ENCODE data around the gene SYT3. TPM values are rescaled to one million over a fixed set of nuclear protein-coding genes. Genes with fewer than 3 reads are reported as not detected.
"Not testable (repeated sequence)": the region's sequence is repeated elsewhere in the genome, so short reads cannot be mapped to it uniquely, and the experiment has no call there.

The SYT3 gene
- total and polyA plus RNA-seq, 7 donors, result under 0.01 to 0.66 (median 0.37) TPM; not detected in 1

GRCh38 chr19:50590191-50590590 is 49.5 kb downstream of the SYT3 start:
- H3K9me3 ChIP-seq, result no peaks in the 10 kb centered on the region
- intact Hi-C loops (cut with DNase I), result no loop called here
- H3K27ac ChIP-seq, result no peak overlapping the region
- no peaks in the 10 kb centered on the region for H3K36me3 ChIP-seq
- no peaks in the 10 kb centered on the region for H3K4me1 ChIP-seq
- peaks cover 0 to 11% (median 0%) of the 10 kb centered on the region in 3 donors for H3K27me3 ChIP-seq
- 72 to 87% methylated on average over 3 of the region's 3 CpGs for WGBS, 2 donors
- DNase-seq, result no peak
- TF ChIP-seq EP300 (IDR thresholded peaks at IDR 0.05), result no peak
- TF ChIP-seq POLR2AphosphoS5 (IDR thresholded peaks at IDR 0.05), result no peak
- TF ChIP-seq CTCF (IDR thresholded peaks at IDR 0.05), result no peak
- no peak for TF ChIP-seq POLR2A (IDR thresholded peaks at IDR 0.05)
- no peak overlapping the region for H3K4me3 ChIP-seq

DNA sequence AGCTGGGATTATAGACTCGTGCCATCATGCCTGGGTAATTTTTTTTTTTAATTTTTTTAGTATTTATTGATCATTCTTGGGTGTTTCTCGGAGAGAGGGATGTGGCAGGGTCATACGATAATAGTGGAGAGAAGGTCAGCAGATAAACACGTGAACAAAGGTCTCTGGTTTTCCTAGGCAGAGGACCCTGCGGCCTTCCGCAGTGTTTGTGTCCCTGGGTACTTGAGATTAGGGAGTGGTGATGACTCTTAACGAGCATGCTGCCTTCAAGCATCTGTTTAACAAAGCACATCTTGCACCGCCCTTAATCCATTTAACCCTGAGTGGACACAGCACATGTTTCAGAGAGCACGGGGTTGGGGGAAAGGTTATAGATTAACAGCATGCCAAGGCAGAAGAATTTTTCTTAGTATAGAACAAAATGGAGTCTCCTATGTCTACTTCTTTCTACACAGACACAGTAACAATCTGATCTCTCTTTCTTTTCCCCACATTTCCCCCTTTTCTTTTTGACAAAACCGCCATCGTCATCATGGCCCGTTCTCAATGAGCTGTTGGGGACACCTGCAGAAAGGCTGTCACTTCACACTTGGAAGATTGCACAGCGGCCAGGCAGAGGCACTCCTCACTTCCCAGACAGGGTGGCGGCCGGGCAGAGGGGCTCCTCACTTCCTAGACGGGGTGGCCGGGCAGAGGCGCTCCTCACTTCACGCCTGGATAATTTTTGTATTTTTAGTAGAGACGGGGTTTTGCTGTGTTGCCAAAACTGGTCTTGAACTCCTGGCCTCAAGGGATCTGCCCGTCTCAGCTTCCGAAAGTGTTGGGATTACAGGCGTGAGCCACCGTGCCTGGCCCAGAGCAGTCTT is 57.7 kb downstream of the SYT3 start:
- intact Hi-C loops (cut with DNase I); H3K9me3 ChIP-seq; H3K4me1 ChIP-seq; H3K36me3 ChIP-seq; H3K4me3 ChIP-seq; H3K27ac ChIP-seq; DNase-seq: not testable (repeated sequence)
- H3K27me3 ChIP-seq, result peaks cover 0 to 15% (median 0%) of the 10 kb centered on the region in 3 donors
- 74 to 79% methylated on average over 23 of the region's 24 CpGs for WGBS, 2 donors

DNA sequence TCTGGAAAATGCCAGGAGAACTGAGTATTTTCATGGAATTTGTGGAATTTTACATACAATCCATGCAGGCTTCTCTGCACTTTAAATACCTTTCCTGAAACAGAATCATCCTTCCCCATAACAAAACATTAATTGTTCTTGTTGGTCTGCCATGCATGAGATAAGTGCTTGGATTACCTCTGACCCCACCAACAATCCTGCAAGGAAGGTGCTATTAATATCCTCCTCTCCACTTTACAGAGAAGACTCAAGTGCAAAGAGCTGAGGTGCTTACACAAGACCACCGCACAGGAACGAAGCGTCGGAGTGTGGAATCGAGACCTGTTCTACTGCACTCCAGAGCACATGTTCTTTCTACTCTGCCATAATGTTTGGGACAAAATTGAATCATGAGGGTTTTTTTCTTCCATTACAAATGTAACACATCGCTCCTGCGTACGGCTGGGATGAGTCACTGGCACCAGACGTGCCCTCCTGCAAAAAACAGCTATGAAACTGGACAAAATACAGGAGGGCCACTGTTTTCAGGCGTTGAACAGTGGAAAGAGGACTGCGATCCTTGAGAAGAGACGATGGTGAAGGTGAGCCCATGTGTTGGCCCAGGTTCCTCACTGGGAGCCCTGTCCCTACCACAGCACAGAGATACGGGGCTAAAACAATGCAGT is 58.6 kb downstream of the SYT3 start:
- no peak for TF ChIP-seq POLR2A (IDR thresholded peaks at IDR 0.05)
- no peaks in the 10 kb centered on the region for H3K4me1 ChIP-seq
- peaks cover 0 to 9% (median 0%) of the 10 kb centered on the region in 3 donors for H3K27me3 ChIP-seq
- WGBS, 2 donors, result 84 to 87% methylated on average over 13 of the region's 13 CpGs
- H3K36me3 ChIP-seq, result no peaks in the 10 kb centered on the region
- no peak for DNase-seq
- no peak overlapping the region for H3K27ac ChIP-seq
- intact Hi-C loops (cut with DNase I), result no loop called here
- no peak overlapping the region for H3K4me3 ChIP-seq
- no peaks in the 10 kb centered on the region for H3K9me3 ChIP-seq

DNA sequence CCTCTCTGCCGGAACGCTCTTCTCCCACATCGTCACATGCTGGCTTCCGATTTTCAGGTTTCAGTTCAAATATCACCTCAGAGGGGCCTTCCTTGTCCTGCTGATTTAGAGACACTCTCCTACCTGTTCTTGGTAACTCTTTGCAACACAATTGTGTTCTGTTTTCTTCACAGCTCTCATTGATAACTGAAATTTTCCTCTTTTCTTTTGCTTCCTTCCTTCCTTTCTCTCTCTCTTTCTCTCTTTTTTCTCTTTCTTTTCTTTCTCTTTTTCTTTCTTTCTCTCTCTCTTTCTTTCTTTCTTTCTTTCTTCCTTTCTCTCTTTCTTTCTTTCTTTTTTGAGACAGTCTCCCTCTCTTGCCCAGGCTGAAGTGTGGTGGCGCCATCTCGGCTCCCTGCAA is 59.4 kb downstream of the SYT3 start:
- Histone ChIP-seq H3K4me1 (no peaks in the 10 kb centered on the region), H3K4me3 (no peak overlapping the region), H3K9me3 (no peaks in the 10 kb centered on the region), H3K36me3 (no peaks in the 10 kb centered on the region), H3K27me3 (peaks cover 0 to 7% (median 0%) of the 10 kb centered on the region in 3 donors), H3K27ac (no peak overlapping the region)
- WGBS, 2 donors, result 90 to 94% methylated on average over 6 of the region's 6 CpGs
- no peak for DNase-seq
- intact Hi-C loops (cut with DNase I), result no loop called here
- TF ChIP-seq POLR2AphosphoS5 (IDR thresholded peaks at IDR 0.05) (no peak), EP300 (IDR thresholded peaks at IDR 0.05) (no peak), CTCF (IDR thresholded peaks at IDR 0.05) (no peak), POLR2A (IDR thresholded peaks at IDR 0.05) (no peak)

DNA sequence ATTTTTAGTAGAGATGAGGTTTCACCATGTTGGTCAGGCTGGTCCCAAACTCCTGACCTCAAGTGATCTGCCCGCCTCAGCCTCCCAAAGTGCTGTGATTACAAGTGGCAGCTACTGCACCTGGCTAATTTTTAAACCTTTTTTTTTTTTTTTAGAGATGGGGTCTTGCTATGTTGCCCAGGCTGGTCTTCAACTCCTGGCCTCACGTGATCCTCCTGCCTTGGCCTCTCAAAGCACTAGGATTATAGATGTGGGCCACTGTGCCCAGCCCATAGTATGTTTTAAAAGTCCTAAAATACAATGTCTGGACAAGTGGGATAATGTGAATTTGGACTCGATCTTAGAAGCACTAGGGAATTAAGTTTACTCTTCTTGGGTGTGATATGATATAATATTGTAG is 62.9 kb downstream of the SYT3 start:
- WGBS, 2 donors, result 68 to 85% methylated on average over 3 of the region's 3 CpGs
- H3K4me1 ChIP-seq; H3K36me3 ChIP-seq; H3K27ac ChIP-seq; H3K4me3 ChIP-seq; H3K27me3 ChIP-seq; intact Hi-C loops (cut with DNase I); H3K9me3 ChIP-seq: not testable (repeated sequence)
- DNase-seq, result peak; percentile 4

DNA sequence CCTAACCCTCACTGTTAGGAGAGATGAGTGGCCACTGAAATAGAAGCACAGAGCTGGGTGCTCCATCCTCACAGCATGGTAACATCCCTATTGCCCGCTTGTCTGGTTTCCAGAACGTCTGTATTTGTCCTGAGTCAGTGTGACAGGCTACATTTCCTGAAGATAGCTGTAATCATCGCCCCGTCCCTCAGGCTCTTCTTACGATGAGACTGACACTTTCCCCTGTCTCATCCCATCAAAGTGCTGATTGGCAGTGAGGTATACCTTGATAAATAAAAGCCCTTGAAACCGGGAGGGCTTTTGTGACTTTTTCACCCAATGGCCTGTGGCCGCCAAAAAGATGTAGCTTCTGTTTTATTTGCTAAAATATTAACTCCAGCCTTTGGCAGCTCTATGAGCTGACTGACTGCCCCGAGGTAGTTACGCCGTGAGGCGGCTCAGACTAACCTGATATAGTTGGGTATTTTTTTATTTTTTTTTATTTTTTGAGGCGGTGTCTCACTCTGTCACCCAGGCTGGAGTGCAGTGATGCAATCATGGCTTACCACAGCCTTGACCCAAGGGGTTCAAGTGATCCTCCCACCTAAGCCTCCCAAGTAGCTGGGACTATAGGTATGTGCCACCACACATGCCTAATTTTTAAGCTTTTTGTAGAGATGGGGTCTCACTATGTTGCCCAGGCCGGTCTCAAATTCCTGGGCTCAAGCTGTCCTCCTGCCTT is 65.8 kb downstream of the SYT3 start:
- H3K9me3 ChIP-seq, result no peaks in the 10 kb centered on the region
- DNase-seq, result no peak
- WGBS, 2 donors, result 75 to 80% methylated on average over 13 of the region's 13 CpGs
- H3K36me3 ChIP-seq, result no peaks in the 10 kb centered on the region
- peaks cover 0 to 27% (median 8%) of the 10 kb centered on the region in 3 donors for H3K27me3 ChIP-seq
- H3K4me3 ChIP-seq, result no peak overlapping the region
- H3K4me1 ChIP-seq, result no peaks in the 10 kb centered on the region
- intact Hi-C loops (cut with DNase I), result no loop called here
- no peak overlapping the region for H3K27ac ChIP-seq
- TF ChIP-seq POLR2A (IDR thresholded peaks at IDR 0.05), result no peak
- TF ChIP-seq POLR2AphosphoS5 (IDR thresholded peaks at IDR 0.05), result no peak
- no peak for TF ChIP-seq CTCF (IDR thresholded peaks at IDR 0.05)
- no peak for TF ChIP-seq EP300 (IDR thresholded peaks at IDR 0.05)

All from sigmoid colon (tissue), 7 donors.